GM21360 (cell line): Measurements from ENCODE around the gene ERO1B.

Experiments used
- ATAC-seq: cut with Tn5 transposase; IDR thresholded peaks from one replicate; pipeline ENCODE4 v1.9.1; 2021; ENCODE audit warnings: mild to moderate bottlenecking, moderate library complexity; ENCODE audit not compliant: unreplicated experiment

The ERO1B gene

DNA sequence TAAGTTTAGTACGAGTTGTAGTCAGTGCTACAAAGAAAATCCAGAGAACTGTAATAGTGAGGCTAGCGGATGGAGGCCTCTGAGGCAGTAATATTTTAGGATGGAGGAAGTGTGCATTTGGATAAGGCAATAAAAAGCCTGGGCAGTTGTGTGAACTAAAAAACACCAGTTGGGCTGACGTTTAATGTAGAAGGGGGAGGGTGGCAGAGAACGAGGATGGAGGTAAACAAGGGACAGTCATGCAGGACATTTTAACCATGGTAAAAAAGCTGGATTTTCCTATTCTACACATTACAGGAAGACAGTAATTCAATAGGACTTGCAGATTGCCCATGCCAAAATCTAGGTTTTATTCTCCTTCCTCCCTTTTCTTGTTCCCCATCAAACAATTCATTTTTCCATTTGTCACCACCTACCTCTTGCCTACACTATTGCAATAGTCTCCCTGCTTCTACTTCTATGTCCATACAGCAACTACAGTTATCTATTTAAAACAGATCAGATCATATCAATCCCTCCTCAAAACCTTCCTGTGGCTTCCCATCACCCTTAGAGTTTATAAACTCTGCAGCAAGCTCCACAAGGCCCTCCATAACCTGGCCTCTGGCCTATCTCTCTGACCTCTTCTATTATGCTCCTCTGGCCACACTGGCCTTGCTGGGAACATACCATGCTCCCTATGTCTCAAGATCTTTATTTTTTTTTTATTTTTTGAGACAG, 27.7 kb downstream of the ERO1B start:
- no peak for ATAC-seq

DNA sequence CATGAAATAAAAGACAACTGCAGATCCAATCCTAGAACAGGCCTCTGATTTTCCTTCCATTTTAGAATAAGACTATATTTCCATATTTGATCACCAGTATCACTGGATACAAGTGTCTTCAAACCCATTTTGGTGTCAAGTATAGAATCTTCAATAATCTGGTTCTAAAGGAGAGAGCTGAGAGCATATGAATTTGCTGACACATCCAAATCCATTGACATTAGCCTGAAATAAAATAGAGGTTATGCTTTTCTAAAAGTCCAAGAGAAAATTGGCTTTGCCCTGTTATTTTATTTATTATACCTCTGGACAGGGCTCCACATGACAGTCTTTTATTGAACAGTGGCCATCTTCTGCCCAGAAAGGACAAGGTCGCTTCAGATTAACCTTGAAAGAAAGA, 28.6 kb downstream of the ERO1B start:
- ATAC-seq: no peak

DNA sequence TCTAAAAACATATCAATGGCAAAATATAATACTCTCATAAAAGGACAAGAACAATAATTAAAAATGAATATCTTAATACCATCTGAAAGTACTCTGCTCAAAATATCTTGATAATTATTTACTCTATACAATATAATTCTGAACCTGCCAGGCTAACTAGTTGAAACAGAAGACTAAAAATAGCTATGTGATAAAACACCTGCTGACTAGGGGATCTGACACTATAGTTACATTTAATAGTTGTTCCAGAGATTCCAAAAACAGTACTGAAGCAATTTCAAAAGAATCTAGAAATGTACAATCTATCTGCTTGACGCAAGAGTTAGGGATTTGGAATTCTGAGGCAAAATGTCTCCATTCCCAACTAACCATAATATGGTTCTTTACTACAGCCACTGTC, 30.2 kb downstream of the ERO1B start:
- no peak for ATAC-seq

DNA sequence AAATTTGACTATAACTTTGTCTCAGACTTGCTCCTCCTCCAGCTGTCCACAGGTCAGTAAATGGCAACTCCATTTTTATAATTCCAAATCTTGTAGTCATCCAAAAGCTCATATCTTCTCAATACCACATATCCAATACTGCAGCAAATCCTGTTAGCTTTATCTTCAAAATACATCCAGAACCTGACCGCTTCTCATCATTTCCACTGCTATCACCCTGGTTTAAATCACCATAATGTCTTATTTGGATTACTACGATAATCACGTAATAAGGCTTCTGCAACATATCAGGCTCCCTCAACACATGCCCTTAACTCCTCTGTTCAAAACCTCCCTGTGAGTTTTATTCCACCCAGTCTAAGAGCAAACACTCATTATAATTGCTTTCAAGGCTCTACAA, 34.5 kb downstream of the ERO1B start:
- no peak for ATAC-seq

DNA sequence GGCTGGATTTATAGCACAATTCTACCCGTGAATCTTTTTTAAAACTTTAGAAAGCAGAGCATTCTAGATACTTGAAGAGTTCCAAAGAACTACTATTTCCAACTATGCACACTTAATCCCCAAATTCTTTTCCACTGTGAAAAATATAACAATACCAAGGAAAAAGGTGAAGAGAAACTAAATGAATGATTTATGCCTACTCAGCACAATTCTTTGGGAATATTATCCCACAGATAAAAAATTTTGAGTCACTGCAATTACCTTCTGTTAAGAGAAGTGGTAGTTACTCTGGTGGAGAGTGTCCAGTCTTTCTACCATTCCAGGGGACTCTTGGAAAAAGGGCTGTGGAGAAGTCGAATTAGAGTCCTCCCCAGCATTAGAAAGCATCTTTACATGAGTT, 39.2 kb downstream of the ERO1B start:
- no peak for ATAC-seq

DNA sequence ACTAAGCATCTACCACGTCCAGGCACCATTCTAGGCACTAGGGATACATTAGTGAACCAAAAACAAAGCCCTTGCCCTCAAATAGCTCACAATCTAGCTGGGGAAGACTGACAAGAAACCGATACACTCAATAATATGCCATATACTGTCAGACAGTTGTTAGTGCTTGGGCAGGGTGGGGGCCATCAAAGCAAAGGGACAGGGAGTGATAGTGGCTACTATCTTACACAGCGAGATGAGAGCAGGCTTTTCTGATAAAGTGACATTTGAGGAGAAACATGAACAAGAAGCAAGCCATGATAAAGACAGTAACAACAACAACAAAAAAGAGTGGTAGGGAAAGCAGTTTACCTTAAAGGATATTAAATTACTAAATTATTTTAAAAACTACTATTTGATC, 41.1 kb downstream of the ERO1B start:
- no peak for ATAC-seq

DNA sequence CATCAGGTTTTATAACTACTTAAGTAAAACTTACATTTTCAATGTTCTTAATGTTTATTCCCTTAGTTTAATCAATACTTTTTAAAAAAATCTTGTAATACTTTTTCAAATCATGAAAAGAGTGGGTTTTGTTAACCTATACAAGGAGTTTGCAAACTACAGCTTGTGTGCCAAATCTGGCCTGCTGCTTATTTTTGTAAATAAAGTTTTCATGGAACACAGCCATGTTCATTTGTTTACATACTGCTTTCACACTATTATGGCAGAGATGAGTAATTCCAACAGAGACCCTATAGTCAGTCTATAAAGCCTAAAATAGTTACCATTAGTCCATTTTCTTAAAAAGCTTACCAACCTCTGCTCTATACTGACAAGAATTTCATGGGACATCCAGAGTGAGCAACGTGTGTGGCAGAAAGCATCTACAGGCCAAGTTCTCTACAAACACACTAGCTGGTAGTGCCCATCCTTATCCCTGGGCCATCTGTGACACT, 42.6 kb downstream of the ERO1B start:
- ATAC-seq: no peak

DNA sequence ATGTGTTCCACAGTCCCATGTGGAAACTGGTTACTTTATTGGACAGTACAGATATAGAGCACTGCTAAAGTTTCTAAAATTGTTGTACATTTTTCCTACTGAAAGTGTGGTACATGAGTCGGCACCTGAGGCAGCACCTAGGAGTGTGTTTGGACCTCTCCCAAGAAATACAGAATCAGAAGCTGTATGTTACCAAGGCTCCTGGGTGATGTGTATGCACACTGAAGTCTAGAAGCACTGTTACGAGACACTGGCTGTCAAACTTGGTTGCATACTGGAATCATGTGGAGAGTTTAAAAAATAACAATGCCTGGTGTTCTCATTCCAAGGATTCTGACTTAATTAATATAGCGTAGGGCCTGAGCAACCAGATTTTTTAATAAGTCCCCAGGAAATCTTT, 46.6 kb downstream of the ERO1B start:
- ATAC-seq: no peak

DNA sequence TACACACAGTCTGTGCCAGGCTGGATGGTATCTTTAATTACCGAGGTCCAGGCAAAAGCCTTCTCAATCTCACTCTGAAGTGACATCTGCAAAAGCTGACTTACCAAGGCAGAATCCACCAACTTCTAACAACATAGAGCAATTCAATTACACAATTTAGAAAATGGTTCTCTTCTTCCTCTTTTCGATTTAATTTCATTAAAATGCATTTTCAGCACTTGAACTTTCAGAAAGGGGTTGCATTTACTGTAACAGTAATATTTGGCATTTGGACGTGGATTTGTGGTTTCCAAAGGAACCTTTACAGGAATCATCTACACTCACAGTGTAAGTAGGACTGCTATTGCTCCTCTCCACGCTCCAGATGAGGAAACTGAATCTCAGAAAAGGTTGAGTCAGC, 53.3 kb downstream of the ERO1B start:
- ATAC-seq: no peak

DNA sequence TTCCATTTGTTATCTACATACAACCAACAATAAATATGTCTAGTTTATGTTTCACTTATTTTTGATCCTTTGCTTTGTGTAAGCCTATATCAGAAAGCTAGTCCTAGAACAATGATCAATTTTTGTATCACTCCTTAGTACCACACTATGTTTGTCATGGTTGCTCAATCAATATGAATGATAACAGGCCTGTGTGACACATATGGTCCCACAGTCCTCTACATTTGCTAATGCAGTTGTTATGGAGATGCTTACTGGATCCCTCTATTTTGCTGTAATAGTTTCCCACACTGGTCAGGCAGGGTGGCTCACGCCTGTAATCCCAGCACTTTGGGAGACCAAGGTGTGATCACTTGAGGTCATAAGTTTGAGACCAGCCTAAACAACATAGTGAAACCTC, 59.1 kb downstream of the ERO1B start:
- ATAC-seq: no peak

DNA sequence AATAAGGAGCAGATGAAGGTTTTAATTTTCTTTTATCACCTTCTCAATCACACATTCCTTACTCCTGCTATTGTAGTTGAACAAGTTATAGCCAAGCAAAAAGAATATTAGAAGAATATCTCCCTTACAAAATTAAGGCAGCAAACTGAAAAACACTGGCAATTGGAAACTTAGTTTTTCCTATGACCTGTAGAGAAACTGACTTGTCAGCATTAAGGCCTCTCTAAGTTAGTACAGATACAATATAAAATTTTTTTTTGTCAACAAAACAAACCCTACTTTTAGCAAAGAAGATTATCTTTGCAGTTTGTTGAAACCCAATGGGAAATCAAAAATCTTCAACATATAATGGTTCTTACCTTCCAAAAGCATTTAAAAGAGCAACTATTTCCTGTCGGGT, 61.3 kb downstream of the ERO1B start:
- ATAC-seq: no peak

DNA sequence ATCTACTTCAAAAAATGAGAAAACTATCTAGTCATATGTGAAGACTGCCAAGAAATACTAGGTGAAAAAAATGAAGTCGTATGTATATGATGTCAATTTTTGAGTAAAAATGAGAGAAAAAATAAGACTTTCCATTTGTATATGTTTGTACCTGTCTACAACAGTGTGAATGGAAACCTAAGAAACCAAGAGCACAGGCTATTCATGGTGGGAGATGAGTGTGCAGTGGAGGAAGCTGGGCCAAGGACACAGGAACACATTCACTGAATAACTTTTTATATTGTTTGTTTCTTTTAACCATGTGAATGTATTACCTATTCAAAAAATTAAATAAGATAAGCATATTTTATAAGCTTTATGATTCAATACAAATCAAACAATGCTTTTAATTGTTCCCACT, 67.0 kb downstream of the ERO1B start:
- no peak for ATAC-seq

DNA sequence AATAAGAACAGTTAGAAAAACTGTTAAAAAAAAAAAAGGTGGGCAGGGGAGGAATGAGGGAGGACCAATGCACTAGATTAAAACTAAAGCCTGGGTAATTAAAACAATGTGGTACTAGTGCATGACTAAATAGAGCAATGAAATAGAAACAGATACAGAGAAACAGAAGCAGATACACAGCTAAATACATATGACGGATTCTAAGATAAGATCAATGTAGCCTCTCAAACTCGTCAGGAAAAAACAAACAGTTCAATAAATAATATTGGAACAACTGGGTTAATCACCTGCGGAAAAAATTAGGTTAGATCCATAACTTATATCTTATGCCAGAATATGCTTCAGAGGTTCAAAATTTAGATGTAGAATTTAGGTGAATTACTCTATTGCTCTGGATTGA, 68.2 kb downstream of the ERO1B start:
- ATAC-seq: no peak

DNA sequence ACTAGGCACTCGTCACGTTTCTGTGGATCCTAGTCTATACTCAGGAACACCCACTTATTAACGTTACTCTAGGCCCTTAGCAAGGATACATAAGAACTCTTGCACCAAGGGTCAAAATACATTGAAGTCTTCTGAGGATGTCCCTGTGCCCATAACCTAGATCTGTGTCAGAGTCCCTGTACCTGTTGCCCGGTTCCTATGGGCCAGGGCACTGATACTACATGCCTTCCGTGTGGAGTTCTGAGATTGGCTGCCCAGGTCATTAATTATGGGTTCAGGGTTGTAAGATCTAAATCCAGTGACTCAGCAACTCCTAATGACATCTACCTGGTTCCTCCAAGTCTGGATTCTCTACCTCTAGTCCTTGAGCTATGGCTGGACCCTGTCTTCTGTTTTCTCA, 69.9 kb downstream of the ERO1B start:
- ATAC-seq: no peak

DNA sequence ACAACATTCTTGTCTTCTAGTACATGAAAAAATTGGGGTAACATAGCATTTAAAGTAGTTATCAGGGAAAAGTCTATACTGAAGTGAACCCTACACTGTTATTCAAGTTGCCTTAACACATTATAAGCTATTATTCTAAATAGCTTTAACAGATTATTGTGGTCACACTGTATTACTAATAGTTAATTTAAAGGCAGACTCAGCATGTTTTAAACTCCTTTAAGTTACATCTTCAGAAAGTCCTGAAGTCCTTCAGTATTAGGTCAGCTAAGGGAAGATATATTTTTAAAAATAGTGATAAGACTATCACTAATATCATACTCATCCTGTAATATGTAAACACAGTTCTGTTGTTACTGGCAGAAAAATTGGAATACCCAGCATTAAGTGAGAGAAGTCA, 72.0 kb downstream of the ERO1B start:
- ATAC-seq: no peak

DNA sequence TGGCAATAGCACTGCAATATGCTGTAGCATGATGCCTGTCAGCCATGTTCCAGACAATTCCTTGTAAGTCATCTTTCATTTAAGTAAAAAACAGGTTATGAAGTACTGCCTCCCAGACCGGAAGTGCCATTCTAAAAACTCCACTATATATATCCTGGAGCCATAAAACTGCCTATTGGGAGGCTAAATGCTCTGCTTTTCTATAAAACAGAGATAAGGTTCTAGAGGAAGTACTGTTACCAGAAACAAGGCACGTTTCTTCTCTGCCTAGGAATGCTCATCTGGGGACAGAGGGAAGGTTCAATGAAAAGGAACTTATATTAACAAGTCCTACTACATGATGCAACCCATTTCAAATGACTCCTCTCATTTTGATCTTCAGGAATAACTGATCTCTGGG, 72.6 kb downstream of the ERO1B start:
- ATAC-seq: no peak

DNA sequence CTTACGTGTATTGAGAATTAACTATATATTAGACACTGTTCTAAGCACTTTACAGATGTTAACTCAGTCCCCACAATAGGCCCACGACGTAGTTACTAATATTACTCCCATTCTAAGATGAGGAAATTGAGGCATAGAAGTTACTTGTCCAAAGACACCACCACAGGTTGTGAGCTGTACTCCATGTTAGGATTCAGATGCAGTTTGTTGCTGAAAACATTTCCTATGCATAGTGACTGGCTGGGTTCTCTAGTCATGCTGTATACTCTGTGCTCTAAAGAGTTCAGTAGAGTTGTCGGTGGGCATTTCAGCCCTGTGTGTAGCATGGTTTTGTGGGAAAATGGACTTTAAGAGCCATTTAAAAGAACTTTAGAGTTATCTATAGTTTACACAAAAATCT, 74.2 kb downstream of the ERO1B start:
- ATAC-seq: no peak

DNA sequence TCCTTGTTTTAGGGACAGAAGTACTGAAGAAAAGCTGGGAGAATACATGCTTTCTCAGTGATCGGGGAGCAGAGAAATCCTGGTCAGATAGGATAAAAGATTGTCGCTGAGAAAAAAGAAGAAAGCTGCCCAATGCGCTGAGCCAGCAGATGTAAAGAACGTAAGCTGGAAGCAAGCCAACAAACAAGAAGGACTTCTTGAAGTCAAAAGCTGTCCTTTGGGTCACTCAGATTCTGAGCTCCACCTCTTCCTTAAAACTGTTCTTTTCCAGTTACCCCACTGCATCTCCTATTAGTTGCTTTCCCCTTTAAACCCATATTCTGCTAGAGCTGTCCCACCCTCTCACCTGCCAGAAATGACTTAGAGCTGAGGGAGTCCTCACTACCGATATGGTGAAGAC, 74.6 kb downstream of the ERO1B start:
- no peak for ATAC-seq

DNA sequence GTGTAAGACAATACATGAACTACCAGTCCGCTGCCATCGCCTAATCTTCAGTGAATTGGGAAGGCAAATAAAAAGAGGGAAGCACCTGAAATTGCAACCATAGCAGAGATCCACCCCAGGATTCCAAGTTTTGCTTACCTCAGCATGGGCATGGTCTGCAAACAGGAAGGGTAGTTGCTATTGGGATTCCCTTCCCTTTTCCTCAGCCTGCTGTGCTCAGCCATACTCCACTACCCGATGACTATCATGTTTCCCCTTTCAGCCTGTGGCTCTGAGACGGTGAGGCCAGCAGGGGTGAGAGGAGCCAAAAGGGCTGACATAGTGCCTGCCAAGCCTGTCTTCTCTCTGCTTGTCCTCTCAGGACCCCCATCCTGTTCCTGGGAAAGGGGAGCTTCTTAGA, 75.2 kb downstream of the ERO1B start:
- ATAC-seq: no peak

DNA sequence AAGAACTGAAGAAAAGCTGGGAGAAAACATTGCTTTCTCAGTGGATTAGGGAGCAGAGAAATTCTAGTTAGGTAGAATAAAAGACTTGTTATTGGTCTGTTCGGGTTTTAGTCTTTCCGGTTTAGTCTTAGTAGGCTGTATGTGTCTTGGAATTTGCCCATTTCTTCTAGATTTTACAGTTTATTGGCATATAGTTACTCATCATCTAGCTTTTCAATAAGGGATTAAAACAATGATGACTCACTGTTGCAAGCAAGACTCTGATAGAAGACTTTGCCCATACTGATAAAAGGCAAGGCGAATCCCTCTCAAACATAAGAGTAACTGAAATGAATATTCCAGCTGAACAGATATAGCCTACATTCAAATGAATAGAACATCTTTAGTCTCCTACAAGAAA, 77.1 kb downstream of the ERO1B start:
- ATAC-seq: no peak

DNA sequence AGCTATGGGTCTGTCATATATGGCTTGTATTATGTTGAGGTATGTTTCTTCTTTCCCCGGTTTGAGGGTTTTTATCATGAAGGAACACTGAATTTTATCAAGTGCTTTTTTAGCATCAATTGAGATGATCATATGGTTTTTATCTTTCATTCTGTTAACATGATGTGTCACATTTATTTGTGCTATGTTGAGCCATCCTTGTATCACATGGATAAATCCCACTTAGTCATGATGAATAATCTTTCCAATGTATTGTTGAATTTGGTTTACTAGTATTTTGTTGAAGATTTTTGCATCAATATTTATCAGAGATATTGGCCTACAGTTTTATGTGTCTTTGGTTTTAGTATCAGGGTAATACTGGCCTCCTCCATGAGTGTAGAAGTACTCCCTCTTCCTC, 77.7 kb downstream of the ERO1B start:
- no peak for ATAC-seq

DNA sequence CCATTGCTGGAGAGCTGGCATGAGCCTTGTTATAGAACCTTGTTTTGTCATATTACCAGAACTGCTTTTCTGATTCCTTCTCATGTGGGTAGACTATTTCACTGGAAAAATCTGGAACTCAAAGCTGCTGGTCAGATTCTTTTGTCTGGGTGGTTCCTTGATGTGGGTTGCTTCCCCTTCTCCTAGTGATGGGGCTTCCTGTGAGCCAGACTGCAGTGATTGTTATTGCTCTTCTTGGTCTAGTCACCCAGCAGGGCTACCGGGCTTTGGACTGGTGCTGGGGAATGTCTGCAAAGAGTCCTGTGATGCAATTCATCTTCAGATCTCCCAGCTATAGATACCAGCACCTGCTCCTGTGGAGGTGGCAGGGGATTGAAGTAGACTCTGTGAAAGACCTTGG, 80.0 kb downstream of the ERO1B start:
- ATAC-seq: no peak

DNA sequence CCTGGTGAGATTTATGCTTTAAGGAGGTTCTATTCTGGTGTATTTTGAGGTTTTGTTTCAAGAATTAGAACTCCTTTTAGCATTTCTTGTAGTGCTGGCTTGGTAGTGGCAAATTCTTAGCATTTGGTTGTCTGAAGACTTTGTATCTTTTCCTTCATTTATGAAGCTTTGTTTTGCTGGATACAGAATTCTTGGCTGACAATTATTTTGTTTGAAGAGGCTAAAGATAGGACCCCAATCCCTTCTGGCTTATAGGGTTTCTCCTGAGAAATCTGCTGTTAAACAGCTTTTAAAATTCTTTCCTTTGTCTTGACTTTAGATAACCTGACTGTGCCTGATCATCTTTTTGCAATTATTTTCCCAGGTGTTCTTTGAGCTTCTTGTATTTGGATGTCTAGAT, 80.8 kb downstream of the ERO1B start:
- no peak for ATAC-seq
